Endothelial cell of umbilical vein (primary cell): ENCODE measurements around the gene RPS28. TPM values are rescaled to one million over a fixed set of nuclear protein-coding genes. Genes with fewer than 3 reads are reported as not detected.
"Not testable (repeated sequence)": the region's sequence is repeated elsewhere in the genome, so short reads cannot be mapped to it uniquely, and the experiment has no call there.

Experiments used
- BruUV-seq: library from RNA; stranded (reverse); fragments of 400-500 nt; replicated peaks from 2 replicates; lab custom pipeline; 2021; lab: Mats Ljungman, UMichigan
- CTCF ChIA-PET: fragments of 300-600, 350-600 bp; sonication (Branson Sonifier 250); formaldehyde crosslinking; loops from one replicate; lab custom pipeline; 2021; ENCODE audit warnings: antibody characterized with exemption, inconsistent platforms; lab: Charles Lee
- POLR2A ChIA-PET: fragments of 300-600, 350-600 bp; sonication (Branson Sonifier 250); formaldehyde crosslinking; loops from one replicate; lab custom pipeline; 2021; ENCODE audit warnings: antibody characterized with exemption, inconsistent platforms; lab: Charles Lee
- DNase-seq: peaks from one replicate; pipeline ENCODE4 v3.0.0-alpha.2; 2011; ENCODE audit warnings: low read depth, low spot score
- FAIRE-seq: peaks from 2 replicates; lab custom pipeline; 2011; peaks lifted over from hg19 to GRCh38; lab: Jason Lieb, UNC
- H2AFZ ChIP-seq: 2 replicates; pipeline ENCODE4 v1.6.0; 2012; ENCODE audit warnings: low read depth, low read length, control low read depth, inconsistent platforms
- H3K27ac ChIP-seq: 2 replicates; pipeline ENCODE4 v1.5.1; 2011; ENCODE audit warnings: low read depth, mild to moderate bottlenecking, control low read depth, low read length, moderate library complexity; ENCODE audit not compliant: insufficient read depth
- H3K27me3 ChIP-seq, 2 experiments: 2 replicates each; pipeline versions ENCODE4 v1.6.0 to v1.6.1; 2011; ENCODE audit warnings: low read length in 2 of 2, mixed read lengths in 1 of 2; ENCODE audit not compliant: control insufficient read depth in 2 of 2, insufficient read depth in 2 of 2
- H3K36me3 ChIP-seq, 2 experiments: 2 replicates in 1 of 2; 3 replicates in 1 of 2; pipeline ENCODE4 v1.5.1; 2011; ENCODE audit warnings: low read length in 2 of 2, mild to moderate bottlenecking in 1 of 2, moderate library complexity in 1 of 2; ENCODE audit not compliant: control insufficient read depth in 2 of 2, insufficient read depth in 2 of 2; ENCODE audit errors: extremely low read depth in 1 of 2
- H3K4me1 ChIP-seq: 3 replicates; pipeline ENCODE4 v1.5.1; 2011; ENCODE audit warnings: mild to moderate bottlenecking, low read length; ENCODE audit not compliant: control insufficient read depth, insufficient read depth; ENCODE audit errors: extremely low read depth
- H3K4me2 ChIP-seq: 2 replicates; pipeline ENCODE4 v1.6.1; 2011; ENCODE audit warnings: low read length, control low read depth, mixed read lengths; ENCODE audit not compliant: insufficient read depth
- H3K4me3 ChIP-seq, 3 experiments: fragments of 200-600 bp in 1 of 3; sonication (generic), shearing (Covaris generic) in 1 of 3; replicated peaks in 1 of 3; 2 replicates each; pipeline ENCODE4 v1.5.1; 2011 to 2016; ENCODE audit warnings: control low read depth in 3 of 3, low read length in 3 of 3, mild to moderate bottlenecking in 2 of 3, inconsistent platforms in 1 of 3, low read depth in 1 of 3, moderate library complexity in 1 of 3; ENCODE audit not compliant: insufficient read depth in 1 of 3
- H3K79me2 ChIP-seq: 2 replicates; pipeline ENCODE4 v1.6.0; 2012; ENCODE audit warnings: low read length, inconsistent platforms; ENCODE audit not compliant: control insufficient read depth, insufficient read depth
- H3K9ac ChIP-seq: replicated peaks from 2 replicates; pipeline ENCODE3; 2011; ENCODE audit warnings: low read length, control low read depth; ENCODE audit not compliant: insufficient read depth; ENCODE audit errors: extremely low read depth
- H3K9me1 ChIP-seq: replicated peaks from 3 replicates; pipeline ENCODE4 v1.6.0; 2011; ENCODE audit warnings: mild to moderate bottlenecking, low read length; ENCODE audit not compliant: control insufficient read depth, insufficient read depth; ENCODE audit errors: extremely low read depth
- H3K9me3 ChIP-seq: replicated peaks from 2 replicates; pipeline ENCODE4 v1.5.1; 2012; ENCODE audit warnings: low read length, inconsistent platforms; ENCODE audit not compliant: control insufficient read depth, insufficient read depth
- H4K20me1 ChIP-seq: replicated peaks from 2 replicates; pipeline ENCODE3; 2011; ENCODE audit warnings: mild to moderate bottlenecking, low read length; ENCODE audit not compliant: control insufficient read depth, insufficient read depth; ENCODE audit errors: extremely low read depth
- EZH2 ChIP-seq: IDR thresholded peaks from 2 replicates; pipeline ENCODE4 v1.6.1; 2012; ENCODE audit warnings: borderline replicate concordance, low read depth, mild to moderate bottlenecking, moderate library complexity, low read length, inconsistent platforms; ENCODE audit not compliant: severe bottlenecking
- FOS ChIP-seq: IDR thresholded peaks from 2 replicates; pipeline ENCODE4 v1.6.1; 2011; ENCODE audit warnings: mild to moderate bottlenecking, low read length, moderate library complexity, borderline replicate concordance; ENCODE audit not compliant: insufficient read depth
- GATA2 ChIP-seq: IDR thresholded peaks from 2 replicates; pipeline ENCODE4 v1.7.0; 2011; ENCODE audit warnings: low read depth, mild to moderate bottlenecking, moderate library complexity, mixed read lengths, low read length; ENCODE audit not compliant: insufficient read length, insufficient read depth
- JUN ChIP-seq: IDR thresholded peaks from 2 replicates; pipeline ENCODE4 v1.6.1; 2011; ENCODE audit warnings: borderline replicate concordance, low read depth; ENCODE audit not compliant: insufficient read length, insufficient read depth
- MYC ChIP-seq: IDR thresholded peaks from one replicate; pipeline ENCODE4 v1.6.1; 2011; ENCODE audit warnings: mild to moderate bottlenecking, low read depth, low read length
- POLR2A ChIP-seq: IDR thresholded peaks from 2 replicates; pipeline ENCODE4 v1.6.1; 2012; ENCODE audit warnings: low read depth, mild to moderate bottlenecking, control low read depth, low read length
- POLR2AphosphoS5 ChIP-seq: IDR thresholded peaks from 2 replicates; pipeline ENCODE4 v1.6.1; 2012; ENCODE audit warnings: low read depth, mild to moderate bottlenecking, control low read depth, low read length, moderate library complexity; ENCODE audit not compliant: insufficient read depth
- dilution Hi-C: fragments of 300-500 bp; cut with MboI; formaldehyde crosslinking; loops from one replicate; pipeline ENCODE4 v1.15.0; 2019; ENCODE audit warnings: low sequenced_read_pairs; ENCODE audit not compliant: extremely low pct_ligation_motif_present
- intact Hi-C: fragments of 100-400 bp; cut with micrococcal nuclease; formaldehyde crosslinking; loops from one replicate; pipeline ENCODE4 v1.10.0; 2022
- polyA plus RNA-seq, 4 experiments: library from polyadenylated mRNA; depleted of rRNA in 3 of 4; stranded (reverse) in 3 of 4; unstranded in 1 of 4; fragments of >200 nt; gene quantifications; 2 replicates each; pipeline versions ENCODE4 v1.2.1 to v1.2.3, GENCODE V29; 2011 to 2012; ENCODE audit warnings: missing spikeins in 1 of 4
- total RNA-seq: library from RNA; stranded (reverse); gene quantifications from 2 replicates; pipeline ENCODE4 v1.2.3, GENCODE V29; 2021
- TF ChIP-seq, protein P1 (sequence below): IDR thresholded peaks from 2 replicates; pipeline ENCODE4 v1.6.1; 2011; ENCODE audit not compliant: insufficient read depth, insufficient read length
- TF ChIP-seq, protein P2 (sequence below), 2 donors: IDR thresholded peaks; 1 replicate in 1 of 2; 2 replicates in 1 of 2; pipeline ENCODE4 v1.5.1; 2011; ENCODE audit warnings: low read length in 2 of 2, mild to moderate bottlenecking in 2 of 2, moderate library complexity in 2 of 2, control low read depth in 1 of 2, inconsistent platforms in 1 of 2, low read depth in 1 of 2; ENCODE audit not compliant: insufficient read depth in 1 of 2; ENCODE audit errors: extremely low read depth in 1 of 2

The RPS28 gene
- total and polyA plus RNA-seq, 2 donors (not counting 3 experiments of a cell fraction or from before 2014, with no cell fraction given) = 865 to 1,664 TPM

DNA sequence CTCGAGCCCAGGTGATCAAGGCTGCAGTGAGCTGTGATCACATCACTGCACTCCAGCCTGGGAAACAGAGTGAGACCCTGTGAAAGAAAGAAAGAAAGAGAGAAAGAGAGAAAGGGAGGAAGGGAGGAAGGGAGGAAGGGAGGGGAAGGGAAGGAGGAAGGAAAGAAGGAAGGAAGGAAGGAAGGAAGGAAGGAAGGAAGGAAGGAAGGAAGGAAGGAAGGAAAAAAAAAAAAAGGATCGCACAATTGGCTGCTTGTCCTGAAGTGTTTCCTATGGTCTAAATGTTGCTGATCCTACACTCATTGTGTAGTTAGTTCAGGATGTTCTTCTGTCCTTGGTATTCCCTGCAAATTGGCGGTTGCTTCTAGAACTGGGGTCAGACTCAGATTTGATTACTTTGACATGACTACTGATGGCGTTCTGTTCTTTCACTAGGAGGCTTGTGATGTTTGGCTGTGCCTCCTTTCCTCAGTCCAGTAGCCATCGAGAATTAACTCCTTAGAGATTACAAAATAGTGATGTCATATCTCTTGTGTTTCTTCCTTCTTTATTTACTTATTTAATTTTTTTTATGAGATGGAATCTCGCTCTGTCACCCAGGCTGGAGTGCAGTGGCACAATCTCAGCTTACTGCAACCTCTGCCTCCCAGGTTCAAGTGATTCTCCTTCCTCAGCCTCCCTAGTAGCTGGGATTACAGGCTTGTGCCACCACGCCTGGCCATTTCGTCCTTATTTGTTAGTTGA is 28.5 kb downstream of the RPS28 start:
- H3K79me2 ChIP-seq, H3K27ac ChIP-seq, FAIRE-seq, intact Hi-C loops, H3K4me3 ChIP-seq, H3K4me2 ChIP-seq, H3K27me3 ChIP-seq, H3K4me1 ChIP-seq, dilution Hi-C loops, H4K20me1 ChIP-seq, POLR2A ChIA-PET, DNase-seq, H3K9ac ChIP-seq, H3K9me1 ChIP-seq, H3K36me3 ChIP-seq, H2AFZ ChIP-seq, H3K9me3 ChIP-seq, BruUV-seq: not testable (repeated sequence)
- CTCF ChIA-PET = interaction anchor here (0.6 to 1.0 kb wide), 3 partner anchors 10 to 105 kb away, joined by 4 to 5 read pairs (median 5); partner anchors contain the start of gene ANGPTL4

DNA sequence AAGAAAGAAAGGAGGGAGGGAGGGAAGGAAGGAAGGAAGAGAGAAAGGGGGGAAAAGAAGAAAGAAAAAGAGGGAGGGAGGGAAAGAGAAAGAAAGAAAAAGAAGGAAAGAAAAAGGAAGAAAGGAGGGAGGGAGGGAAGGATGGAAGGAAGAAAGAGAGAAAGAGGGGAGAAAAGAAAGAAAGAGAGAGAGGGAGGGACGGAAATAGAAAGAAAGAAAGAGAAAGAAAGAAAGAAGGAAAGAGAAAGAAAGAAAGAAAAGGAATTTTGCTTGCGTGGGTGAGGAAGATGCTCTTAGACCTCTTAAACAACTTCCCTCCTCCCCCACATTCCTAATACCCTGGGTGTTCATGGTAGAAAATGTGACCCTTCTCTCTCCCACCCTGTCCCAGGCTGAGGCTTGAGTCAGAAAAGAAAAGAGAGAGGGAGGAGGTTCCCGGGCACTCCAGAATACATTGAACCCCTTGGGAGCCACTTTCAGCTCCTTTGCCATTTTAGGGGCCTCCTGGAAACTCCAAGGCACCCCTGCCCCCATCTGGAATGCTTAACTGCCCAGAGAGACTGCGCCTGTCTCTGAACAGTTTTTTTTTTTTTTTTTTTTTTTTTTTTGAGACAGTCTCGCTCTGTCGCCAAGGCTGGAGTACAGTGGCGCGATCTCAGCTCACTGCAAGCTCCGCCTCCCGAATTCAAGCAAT is 31.0 kb downstream of the RPS28 start:
- FAIRE-seq (peak; percentile 15), DNase-seq (no peak)
- CTCF ChIA-PET = interaction anchor here (0.9 to 4.9 kb wide), 12 partner anchors 11 to 229 kb away, joined by 3 to 79 read pairs (median 30); partner anchors contain the start of genes ANGPTL4 and MARCHF2
- H3K4me1 ChIP-seq = peaks cover 26% of the 10 kb centered on the region
- TF ChIP-seq POLR2A (no peak), EZH2 (no peak), FOS (no peak), GATA2 (no peak), JUN (no peak), POLR2AphosphoS5 (no peak), MYC (no peak)
- TF ChIP-seq, protein P1, sequence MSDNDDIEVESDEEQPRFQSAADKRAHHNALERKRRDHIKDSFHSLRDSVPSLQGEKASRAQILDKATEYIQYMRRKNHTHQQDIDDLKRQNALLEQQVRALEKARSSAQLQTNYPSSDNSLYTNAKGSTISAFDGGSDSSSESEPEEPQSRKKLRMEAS = no peak
- TF ChIP-seq, protein P2, sequence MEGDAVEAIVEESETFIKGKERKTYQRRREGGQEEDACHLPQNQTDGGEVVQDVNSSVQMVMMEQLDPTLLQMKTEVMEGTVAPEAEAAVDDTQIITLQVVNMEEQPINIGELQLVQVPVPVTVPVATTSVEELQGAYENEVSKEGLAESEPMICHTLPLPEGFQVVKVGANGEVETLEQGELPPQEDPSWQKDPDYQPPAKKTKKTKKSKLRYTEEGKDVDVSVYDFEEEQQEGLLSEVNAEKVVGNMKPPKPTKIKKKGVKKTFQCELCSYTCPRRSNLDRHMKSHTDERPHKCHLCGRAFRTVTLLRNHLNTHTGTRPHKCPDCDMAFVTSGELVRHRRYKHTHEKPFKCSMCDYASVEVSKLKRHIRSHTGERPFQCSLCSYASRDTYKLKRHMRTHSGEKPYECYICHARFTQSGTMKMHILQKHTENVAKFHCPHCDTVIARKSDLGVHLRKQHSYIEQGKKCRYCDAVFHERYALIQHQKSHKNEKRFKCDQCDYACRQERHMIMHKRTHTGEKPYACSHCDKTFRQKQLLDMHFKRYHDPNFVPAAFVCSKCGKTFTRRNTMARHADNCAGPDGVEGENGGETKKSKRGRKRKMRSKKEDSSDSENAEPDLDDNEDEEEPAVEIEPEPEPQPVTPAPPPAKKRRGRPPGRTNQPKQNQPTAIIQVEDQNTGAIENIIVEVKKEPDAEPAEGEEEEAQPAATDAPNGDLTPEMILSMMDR (IDR thresholded peaks at IDR 0.05; ENCODE audit: extremely low read depth in 1 of 2, insufficient read depth in 1 of 2, low read depth in 1 of 2, low read length in 2 of 2) = no peak
- H3K4me2 ChIP-seq = no peak overlapping the region
- intact Hi-C loops = no loop called here
- H4K20me1 ChIP-seq = no peaks in the 10 kb centered on the region
- dilution Hi-C loops = no loop called here
- H2AFZ ChIP-seq = no peak overlapping the region
- no TSS peak for BruUV-seq
- H3K79me2 ChIP-seq = no peaks in the 10 kb centered on the region
- H3K27ac ChIP-seq = no peak overlapping the region
- no peak overlapping the region for H3K9ac ChIP-seq
- no peaks in the 10 kb centered on the region for H3K9me1 ChIP-seq
- no peaks in the 10 kb centered on the region for H3K9me3 ChIP-seq
- no peak overlapping the region for H3K4me3 ChIP-seq
- POLR2A ChIA-PET = no interaction called here
- H3K27me3 ChIP-seq = no peaks in the 10 kb centered on the region
- no peaks in the 10 kb centered on the region for H3K36me3 ChIP-seq
